ENCODE measurements around the gene CD200R1L.
A peak's percentile ranks its signal among the peaks of the same experiment; 100 is the strongest.
"Not testable (repeated sequence)": the region's sequence is repeated elsewhere in the genome, so short reads cannot be mapped to it uniquely, and the experiment has no call there.

Gene CD200R1L, protein sequence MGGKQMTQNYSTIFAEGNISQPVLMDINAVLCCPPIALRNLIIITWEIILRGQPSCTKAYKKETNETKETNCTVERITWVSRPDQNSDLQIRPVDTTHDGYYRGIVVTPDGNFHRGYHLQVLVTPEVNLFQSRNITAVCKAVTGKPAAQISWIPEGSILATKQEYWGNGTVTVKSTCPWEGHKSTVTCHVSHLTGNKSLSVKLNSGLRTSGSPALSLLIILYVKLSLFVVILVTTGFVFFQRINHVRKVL

DNA sequence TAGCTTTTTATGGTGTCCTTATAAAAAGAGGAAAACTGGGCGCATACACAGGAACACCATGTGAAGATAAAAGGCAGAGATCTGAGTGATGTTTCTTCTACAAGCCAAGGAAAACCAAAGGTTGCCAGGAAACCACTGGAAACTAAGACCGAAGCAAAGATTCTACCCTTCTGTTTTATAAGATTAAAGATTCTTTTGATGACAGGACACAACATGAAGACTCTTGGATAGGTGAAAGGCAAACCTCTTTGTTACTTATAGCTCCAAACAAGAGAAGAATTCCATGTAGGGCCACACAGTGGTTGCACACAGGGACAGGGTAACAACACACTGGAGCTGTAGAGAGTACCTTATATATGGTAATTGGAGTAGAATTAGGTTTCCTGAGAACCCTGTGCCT, at the start of gene CD200R1L:
TSS of gene CD200R1L (minus strand) at position 101 of the 400 bp plus-strand sequence. CDS start 17,497 bp downstream, outside the sequence.
- DNase-seq (ENCODE audit: low read depth) = no peak

DNA sequence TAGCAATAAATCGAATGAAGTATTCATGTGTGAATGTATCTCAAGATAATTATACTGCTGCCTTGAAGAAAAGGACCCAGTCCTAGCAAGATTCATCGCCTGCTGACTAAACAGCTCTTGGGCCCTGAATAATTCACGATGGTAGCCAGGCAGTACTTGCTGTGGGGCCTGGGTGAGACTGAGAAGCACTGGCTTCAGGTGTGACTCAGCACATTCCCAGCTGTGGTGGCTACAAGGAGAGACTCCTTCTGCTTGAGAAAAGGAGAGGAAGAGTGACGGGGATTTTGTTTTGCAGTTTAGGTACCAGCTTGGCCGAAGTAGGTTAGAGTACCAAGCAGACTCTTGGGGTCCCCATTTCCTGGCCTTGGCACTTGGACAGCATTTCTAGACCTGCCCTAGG, 47.6 kb upstream of the CD200R1L start:
- DNase-seq (ENCODE audit: low read depth) = peak; percentile 34

DNA sequence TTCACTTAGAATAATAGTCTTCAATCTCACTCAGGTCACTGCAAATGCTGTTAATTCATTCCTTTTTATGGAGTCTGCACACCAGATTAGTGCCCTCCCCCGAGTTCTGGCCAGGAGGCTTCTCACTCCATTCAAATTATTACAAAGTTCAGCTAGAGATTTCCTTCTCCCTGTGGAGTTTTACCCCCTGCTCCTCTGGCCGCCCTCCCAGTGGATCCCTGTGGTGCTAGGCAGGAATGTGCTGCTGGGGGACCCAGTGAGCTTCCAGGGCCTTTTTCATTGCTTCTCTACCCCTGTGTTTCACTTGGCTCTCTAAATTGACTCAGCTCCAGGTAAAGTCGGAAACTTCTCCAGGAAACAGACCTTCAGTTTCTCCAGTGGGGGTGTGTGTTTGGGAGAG, 42.7 kb upstream of the CD200R1L start:
- DNase-seq (ENCODE audit: low read depth) = no peak

DNA sequence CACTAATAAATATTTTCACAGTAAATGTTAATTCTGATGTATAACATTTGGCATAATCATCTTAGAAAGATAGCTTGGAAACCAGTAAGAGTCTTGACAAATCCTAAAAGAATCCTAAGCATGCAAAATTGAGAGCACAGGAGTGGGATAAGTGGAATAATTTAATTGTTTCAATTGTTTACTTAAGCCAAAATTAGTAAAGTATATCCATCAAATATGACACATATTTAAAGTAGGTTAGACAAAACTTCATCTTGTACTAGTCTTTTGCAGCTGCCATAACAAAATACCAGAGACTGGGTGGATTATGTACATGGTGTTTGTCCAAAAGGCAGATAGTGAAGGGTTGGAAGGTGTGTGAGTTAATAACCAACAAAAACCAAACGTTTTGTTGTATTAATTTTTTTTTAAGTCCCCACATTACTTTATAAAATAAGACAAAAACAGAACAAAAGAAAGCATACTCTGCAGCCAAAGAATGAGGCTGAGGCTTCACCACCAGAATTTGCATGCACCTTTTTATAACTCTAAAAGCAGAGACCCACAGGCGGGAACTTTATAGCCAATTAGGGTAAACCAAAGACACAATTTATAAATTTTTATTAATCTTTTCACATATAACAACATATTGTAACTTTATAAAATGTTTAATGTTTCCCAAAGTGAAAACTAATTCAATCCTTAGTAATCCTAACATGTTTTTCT, 41.9 kb upstream of the CD200R1L start:
- peak; percentile 8 for DNase-seq (ENCODE audit: low read depth)

DNA sequence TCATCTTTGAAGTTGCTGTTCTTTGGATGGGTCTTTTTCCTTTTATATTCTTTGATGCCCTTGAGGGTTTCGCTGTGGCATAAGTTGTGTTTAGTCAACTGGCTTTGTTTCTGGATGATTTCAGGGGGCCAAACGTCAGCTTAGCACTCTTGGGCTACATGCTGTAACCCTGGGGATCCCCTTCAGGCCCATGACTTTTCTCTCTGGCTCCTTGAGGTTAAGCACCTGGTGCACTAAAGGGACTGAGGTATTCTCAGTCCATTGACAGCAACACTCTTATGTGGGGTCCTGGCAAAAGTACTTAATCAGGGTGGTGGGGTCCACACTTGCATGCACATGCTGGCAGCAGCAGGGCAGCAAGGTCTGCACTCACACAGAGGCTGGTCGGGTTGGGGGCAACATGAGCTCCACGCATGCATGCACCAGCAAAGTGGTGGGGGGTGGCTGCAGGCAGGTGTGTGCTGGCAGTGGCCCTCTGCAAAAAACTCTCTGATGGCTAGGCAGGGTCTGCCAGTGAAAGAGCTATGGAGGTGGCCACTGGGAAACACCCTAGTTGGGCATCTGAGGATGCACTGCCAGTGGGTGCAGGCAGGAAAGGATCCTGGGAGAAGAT, 38.1 kb upstream of the CD200R1L start:
- DNase-seq (ENCODE audit: low read depth) = no peak

DNA sequence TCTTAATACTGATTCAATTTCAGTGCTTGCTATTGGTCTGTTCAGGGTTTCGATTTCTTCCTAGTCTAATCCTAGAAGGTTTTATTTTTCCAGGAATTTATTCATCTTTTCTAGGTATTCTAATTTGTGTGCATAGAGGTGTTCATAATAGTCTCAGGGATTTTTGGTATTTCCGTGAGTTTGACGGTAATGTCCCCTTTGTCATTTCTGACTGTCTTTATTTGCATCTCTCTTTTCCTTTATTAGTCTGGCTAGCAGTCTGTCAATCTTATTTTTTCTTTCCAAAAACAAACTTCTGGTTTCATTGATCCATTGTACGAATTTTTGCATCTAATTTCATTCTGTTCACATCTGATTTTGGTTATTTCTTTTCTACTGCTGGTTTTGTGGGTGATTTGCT, 35.2 kb upstream of the CD200R1L start:
- no peak for DNase-seq (ENCODE audit: low read depth)

DNA sequence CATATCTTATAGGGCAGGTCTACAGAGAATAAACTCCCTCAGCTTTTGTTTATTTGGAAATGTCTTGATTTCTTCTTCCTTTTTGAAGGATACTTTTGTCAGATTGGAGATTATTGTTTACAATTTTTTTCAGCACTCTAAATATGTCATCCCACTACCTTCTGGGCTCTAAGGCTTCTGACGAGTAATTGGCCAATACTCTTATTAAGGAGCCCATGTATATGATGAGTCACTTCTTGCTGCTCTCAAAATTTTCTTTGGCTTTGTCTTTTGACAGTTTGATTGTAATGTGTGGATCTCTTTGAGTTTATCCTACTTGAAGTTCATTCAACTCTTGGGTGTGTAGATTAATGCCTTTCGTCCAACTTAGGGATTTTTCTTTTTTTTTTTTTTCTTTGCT, 28.9 kb upstream of the CD200R1L start:
- no peak for DNase-seq (ENCODE audit: low read depth)

DNA sequence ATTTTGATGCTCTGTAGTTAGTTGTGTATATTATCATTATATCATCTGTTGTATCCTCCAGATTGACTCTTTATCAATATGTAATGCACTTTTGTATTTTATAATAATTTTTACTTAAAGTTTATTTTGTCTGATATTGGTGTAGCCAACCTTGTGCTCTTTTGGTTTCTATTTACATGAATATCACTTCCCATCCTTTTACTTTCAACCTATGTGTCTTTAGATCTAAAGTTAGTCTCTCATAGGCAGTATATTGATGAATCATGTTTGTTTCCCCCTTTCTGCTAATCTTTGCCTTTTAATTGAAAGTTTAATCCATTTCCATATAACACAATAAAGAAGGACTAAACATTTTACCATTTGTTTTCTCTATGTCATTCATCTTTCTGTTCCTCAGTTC, 28.1 kb upstream of the CD200R1L start:
- no peak for DNase-seq (ENCODE audit: low read depth)

DNA sequence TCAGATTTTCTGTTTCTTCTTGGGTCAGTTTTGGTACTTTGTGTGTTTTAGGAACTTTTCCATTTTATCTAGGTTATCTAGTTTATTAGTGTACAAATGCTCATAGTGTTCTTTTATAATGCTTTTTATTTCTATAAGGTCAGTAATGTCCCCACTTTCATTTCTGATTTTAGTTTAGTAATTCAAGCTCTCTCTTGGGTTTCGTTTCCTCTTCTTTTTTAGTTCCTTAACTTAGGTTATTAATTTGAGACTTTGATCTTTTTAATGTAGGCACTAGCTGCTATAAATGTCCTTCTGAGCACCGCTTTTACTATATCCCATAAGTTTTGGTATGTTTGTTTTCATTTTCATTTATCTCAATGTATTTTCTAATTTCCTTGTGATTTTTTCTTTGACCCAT, 27.0 kb upstream of the CD200R1L start:
- no peak for DNase-seq (ENCODE audit: low read depth)

DNA sequence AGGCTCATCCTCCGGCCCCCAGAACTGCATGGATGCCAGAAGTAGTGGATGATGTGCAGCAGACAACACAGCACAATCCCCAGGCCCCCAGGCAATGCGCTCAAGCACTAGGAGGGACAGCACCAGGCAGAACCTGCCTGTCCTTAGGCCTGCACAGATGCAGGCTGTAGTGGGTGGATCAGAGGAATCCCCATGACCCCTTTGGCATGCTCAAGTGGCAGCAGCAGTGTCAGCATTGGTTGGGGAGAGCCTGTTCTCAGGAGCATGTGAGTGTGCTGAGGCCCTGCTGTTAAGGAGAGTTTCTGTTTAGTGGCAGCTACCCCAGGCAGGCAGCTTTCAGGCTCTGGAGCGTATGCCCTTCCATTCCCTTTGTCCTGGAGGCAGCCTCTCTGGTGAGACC, 25.1 kb upstream of the CD200R1L start:
- DNase-seq (ENCODE audit: low read depth) = no peak

DNA sequence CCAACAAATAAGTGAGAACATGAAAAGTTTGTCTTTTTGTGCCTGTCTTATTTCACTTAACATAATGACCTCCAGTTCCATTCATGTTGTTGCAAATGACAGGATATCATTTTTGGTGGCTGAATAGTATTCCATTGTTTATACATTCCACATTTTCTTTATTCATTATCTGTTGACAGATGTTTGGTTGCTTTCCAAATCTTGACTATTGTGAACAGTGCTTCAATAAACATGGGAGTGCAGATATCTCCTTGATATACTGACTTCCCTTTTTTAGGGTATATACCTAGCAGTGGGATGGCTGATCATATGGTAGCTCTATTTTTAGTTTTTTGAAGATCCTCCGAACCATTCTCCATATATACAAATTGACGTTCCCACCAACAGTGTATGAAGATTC, 19.1 kb upstream of the CD200R1L start:
- no peak for DNase-seq (ENCODE audit: low read depth)

DNA sequence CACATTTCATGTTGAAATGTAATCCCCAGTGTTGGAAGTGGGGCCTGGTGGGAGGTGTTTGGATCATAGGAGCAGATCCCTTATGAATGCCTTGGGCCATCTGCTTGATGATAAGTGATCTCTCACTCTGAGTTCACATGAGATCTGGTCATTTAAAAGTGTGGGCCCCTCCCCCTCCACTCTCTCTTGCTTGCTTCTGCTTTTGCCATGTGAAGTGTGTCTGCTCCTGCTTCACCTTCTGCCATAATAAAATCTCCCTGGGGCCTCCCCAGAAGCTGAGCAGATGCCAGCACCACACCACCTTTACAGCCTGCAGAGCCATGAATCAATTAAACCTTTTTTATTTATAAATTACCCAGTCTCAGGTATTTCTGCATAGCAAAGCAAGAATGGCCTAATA, 14.2 kb upstream of the CD200R1L start:
- DNase-seq (ENCODE audit: low read depth) = no peak

DNA sequence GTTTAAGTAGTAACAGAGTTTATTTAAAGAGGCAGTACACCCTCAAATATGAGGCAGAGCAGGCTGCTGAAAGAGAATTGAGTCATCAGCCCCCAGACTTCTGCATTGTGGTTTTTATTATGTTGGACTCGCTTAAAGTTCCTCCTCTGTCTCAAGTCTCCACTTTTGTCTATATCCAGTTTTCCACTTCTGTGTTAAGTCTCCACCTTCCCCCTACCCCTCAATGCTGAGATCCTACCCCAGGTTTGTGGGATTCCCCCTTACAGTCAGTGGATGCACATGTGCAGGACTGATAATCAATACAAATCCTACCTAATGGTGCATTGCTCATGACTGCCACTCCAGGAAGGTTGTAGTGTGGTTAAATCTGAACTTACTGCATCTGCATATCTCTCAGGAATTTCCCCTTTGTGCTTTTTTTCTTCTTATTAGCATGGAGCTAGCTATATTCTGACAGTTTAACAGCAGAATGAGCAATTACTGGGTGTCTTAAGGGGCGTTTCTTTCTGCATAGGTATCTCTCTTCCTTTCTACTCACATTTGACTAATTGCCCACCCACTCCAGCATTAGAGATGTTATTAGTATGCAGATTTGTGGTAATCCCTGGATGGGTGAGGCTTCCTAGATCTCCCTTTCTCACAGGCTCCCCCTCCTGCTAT, 11.9 kb upstream of the CD200R1L start:
- DNase-seq (ENCODE audit: low read depth) = peak; percentile 37

DNA sequence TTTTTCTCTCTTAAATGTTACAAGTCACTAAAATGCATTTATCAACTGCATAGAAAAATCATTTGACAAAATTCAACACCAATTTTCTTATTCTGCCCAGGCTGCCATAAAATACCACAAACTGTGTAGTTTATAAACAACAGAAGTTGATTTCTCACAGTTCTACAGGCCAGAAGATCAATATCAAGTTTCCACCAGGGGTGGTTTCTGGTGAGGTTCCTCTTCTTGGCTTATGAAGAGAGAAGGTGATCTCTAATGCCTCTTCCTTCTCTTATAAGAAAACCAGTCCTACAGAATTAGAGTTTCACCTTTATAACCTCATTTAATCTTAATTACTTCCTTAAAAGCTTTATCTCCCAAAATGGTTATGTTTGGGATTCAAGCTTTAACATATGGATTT, 10.9 kb upstream of the CD200R1L start:
- DNase-seq (ENCODE audit: low read depth) = no peak

DNA sequence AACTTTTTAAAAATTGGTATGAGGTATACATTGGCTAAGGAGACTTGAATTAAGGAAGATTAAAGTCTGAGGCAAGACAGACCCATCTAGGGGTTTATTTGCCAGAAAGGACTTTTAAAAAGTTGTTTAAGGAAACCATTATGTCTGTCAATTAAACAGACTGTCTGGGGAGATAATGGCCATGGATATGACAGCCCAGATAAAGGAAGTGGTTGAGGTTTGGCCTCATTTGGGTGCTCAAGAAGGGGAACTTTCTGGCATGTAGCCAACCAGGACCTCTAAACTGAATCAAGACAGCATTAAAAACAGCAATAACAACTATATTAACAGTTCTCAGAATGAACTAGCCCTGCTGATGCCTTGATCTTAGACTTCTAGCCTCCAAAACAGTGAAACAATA, 9.9 kb upstream of the CD200R1L start:
- DNase-seq (ENCODE audit: low read depth) = no peak

DNA sequence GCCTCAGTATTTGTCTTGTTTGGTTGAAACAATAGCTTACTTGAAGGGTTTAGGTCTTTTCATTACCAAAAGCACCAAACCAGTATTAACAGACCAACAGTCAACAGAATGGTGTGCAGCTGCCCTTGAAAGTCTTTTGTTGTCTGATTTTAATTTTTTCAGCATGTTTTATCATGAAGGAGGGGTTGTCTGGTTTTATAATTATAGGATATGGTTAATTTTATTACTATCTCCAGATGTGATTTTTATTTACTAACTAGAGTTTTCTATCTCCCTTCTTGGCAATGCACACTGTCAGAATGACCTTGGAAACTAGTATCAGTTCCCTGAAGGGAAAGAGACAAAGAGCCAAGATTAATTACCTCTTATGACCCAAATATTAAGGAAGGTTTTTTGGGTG, 9.2 kb upstream of the CD200R1L start:
- DNase-seq (ENCODE audit: low read depth) = no peak

DNA sequence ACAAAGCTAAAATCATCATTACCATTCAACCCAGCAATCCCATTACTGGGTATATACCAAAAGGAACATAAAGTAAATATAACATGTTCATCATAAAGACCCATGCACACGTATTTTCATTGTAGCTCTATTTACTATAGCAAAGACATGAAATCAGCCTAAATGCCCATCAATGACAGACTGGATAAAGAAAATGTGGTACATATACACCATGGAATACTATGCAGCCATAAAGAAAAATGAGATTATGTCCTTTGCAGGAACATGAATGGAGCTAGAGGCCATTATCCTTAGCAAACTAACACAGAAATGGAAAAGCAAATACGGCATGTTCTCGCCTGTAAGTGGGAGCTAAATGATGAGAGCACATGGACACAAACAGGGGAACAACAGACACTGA, 8.4 kb upstream of the CD200R1L start:
- not testable (repeated sequence) for DNase-seq (ENCODE audit: low read depth)

DNA sequence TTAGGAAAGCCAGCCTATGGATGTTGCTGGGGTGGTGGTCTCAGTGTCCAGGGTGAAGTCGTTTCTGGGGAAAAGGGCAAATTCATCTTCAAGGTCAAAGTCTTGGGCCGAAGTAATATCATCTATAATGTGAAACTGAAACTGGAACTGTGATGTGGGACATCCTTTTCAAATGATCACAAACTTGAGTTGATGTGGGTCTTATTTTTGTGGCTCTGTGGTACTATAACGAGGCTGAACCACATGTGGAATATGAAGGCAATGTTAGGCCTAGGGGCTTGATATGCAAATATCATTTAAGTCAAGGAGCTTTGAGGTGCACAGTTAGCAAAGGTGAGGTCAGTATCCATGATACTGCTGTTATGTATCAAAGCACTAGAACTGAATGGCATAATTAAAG, 1.5 kb upstream of the CD200R1L start:
- no peak for DNase-seq (ENCODE audit: low read depth)

DNA sequence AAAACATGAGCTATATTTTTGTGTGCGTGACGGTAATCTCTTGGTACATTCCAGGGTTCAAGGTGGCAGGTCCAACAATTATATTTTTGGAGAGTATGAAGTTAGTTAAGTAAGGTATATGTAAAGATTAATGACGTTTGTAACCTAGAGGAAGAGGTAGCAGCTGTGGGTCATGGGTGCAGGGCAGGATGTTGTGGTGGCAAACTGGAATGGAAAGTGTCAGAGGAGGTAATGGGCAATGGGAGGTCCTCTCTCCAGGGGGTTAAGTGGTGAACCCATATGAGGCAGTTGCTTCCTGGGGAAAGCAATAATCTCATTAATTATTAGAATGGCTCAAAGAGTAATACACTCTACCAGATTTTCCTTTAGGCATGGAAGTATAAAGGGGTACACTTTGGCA, 1.0 kb upstream of the CD200R1L start:
- DNase-seq (ENCODE audit: low read depth) = no peak

DNA sequence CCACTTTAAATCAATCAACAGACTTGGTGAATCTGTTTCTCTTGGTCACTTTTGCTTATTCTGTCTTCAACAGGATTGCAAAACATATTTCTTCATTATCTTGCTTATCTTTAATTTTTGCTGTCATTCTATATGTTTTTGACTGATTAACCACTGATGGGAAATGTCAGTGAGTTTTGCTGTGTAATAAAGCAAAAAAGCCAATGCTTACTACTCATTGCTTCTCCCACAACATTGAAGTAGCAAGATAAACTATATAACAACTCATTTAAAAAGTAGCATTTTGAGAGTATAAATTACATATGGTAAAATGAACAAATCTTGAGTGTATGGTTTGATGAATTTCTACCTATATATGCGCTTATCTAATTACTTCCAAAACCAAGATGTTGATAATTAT, 892 bp downstream of the CD200R1L start:
- no peak for DNase-seq (ENCODE audit: low read depth)

DNA sequence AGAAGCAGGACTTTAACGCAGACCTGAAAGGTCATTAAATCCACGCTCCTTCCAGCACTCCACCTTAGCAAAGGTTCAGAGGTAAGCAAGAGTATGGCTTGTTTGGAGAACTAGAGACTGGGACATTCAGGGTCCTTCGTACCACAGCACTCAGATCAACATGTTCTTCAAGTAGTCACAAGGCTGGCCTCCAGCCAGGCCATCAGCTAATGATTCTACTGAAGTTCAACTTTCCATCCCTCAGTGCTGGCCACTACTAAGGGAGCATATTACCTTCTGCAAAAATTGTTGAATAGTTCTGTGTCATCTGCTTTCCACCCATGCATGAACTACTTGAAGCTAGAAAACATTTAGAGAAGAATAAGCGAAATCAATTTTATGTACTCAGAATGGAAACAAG, 17.6 kb downstream of the CD200R1L start:
- no peak for DNase-seq (ENCODE audit: low read depth)

DNA sequence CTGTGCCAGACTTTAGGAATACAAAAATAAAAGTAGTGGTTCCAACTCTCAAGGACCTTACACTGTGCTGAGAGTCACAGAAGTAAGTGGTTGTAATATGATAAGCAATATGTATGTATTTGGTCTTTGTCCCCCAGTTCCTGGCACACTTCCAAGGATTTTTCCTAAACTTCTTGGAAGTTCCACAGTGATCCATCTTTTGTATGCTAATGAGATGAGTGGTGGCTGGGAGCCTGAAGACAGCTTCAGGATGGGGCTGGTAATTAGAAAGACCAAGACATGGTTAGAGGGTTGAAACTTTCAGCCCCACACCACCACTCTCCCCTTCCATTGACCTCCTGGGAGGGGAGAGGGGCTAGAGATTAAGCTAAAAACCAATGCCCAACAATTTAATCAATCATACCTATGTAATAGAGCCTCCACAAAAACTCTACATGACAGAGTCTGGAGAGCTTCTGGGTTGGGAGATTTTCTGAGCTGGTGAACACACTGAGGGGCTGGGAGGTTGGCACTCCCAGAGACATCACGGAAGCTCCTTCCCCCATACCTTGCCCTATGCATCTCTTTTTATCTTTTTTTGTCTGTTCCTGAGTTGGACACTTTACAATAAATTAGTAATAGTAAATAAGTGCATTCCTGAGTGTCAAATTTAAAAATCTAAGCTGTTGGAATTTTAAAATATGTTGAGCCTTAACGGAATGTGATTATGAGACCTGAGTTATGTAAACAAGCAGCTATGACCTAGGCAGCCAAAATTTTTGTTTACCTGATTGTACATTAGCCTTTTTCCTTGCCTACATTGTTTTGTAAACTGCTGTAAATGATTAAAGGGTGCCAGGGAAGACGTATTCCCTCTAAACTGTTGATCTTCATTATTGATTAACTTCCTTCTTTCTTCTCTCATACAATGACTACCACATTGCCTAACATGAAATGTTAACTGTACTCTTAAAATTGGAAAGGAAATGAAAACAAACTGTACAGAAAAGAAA, 24.3 kb downstream of the CD200R1L start:
- no peak for DNase-seq (ENCODE audit: low read depth)

All from ELR (cell line).